B cell (primary cell): ENCODE data around the gene AURKAIP1. TPM values are rescaled to one million over a fixed set of nuclear protein-coding genes. Genes with fewer than 3 reads are reported as not detected.

Experiments
- ATAC-seq: fragments of 200-7000 bp; cut with Tn5 transposase; one replicate; pipeline ENCODE4 v1.10.0; 2021; ENCODE audit warnings: low read depth, mild to moderate bottlenecking, moderate number of reproducible peaks, moderate library complexity
- CTCF ChIA-PET: fragments of 350-600 bp; sonication (Branson Sonifier 250); formaldehyde crosslinking; loops from one replicate; lab custom pipeline; 2021; ENCODE audit warnings: antibody characterized with exemption, inconsistent platforms; lab: Charles Lee
- POLR2A ChIA-PET: fragments of 350-600 bp; sonication (Branson Sonifier 250); formaldehyde crosslinking; loops from one replicate; lab custom pipeline; 2021; ENCODE audit warnings: antibody characterized with exemption; lab: Charles Lee
- DNase-seq: peaks from one replicate; pipeline ENCODE4 v3.0.0; 2013
- H2AFZ ChIP-seq: 2 replicates; pipeline ENCODE4 v1.6.1; 2012; ENCODE audit warnings: mild to moderate bottlenecking, low read depth, low read length; ENCODE audit not compliant: insufficient read depth, poor library complexity, severe bottlenecking
- H3K27ac ChIP-seq, 2 donors: 1 replicate in 1 of 2; 2 replicates in 1 of 2; pipeline ENCODE4 v1.5.1; 2012 to 2013; ENCODE audit warnings: low read length in 2 of 2, mild to moderate bottlenecking in 2 of 2, moderate library complexity in 1 of 2
- H3K27me3 ChIP-seq, 4 experiments: fragments of 200-600 bp in 1 of 4; sonication (generic) in 1 of 4; replicated peaks in 1 of 4; 1 replicate in 2 of 4; 2 replicates in 2 of 4; pipeline versions ENCODE4 v1.6.1 to v1.7.0; 2013 to 2016; ENCODE audit warnings: low read length in 3 of 4, mild to moderate bottlenecking in 2 of 4, mixed read lengths in 1 of 4, moderate library complexity in 1 of 4; ENCODE audit not compliant: insufficient read depth in 4 of 4, control insufficient read depth in 3 of 4; ENCODE audit errors: control extremely low read depth in 1 of 4
- H3K36me3 ChIP-seq, 2 experiments: replicated peaks in 1 of 2; 1 replicate in 1 of 2; 2 replicates in 1 of 2; pipeline versions ENCODE4 v1.6.1 to v1.7.1; 2013; ENCODE audit warnings: low read length in 1 of 2; ENCODE audit not compliant: insufficient read depth in 2 of 2, control insufficient read depth in 1 of 2; ENCODE audit errors: control extremely low read depth in 1 of 2, extremely low read depth in 1 of 2
- H3K4me1 ChIP-seq, 2 donors: fragments of 200-600 bp in 1 of 2; sonication (generic) in 1 of 2; 1 replicate in 1 of 2; 2 replicates in 1 of 2; pipeline versions ENCODE4 v1.5.1 to v1.6.1; 2013 to 2017; ENCODE audit warnings: low read length in 2 of 2; ENCODE audit not compliant: control insufficient read depth in 2 of 2, insufficient read depth in 2 of 2
- H3K4me2 ChIP-seq: replicated peaks from 2 replicates; pipeline ENCODE3; 2012; ENCODE audit warnings: mild to moderate bottlenecking, low read depth, low read length; ENCODE audit not compliant: poor library complexity, severe bottlenecking
- H3K4me3 ChIP-seq, 5 experiments: fragments of 200-600 bp in 1 of 5; sonication (generic) in 1 of 5; 1 replicate in 3 of 5; 2 replicates in 2 of 5; pipeline versions ENCODE4 v1.5.1 to v1.7.0; 2011 to 2016; ENCODE audit warnings: low read length in 4 of 5, mild to moderate bottlenecking in 4 of 5, low read depth in 2 of 5, control low read depth in 1 of 5, moderate library complexity in 1 of 5; ENCODE audit not compliant: insufficient read depth in 1 of 5; ENCODE audit errors: control extremely low read depth in 1 of 5, extremely low read depth in 1 of 5
- H3K79me2 ChIP-seq: fragments of 200-600 bp; sonication (generic); one replicate; pipeline ENCODE4 v1.6.0; 2016; ENCODE audit warnings: low read length; ENCODE audit not compliant: control insufficient read depth, insufficient read depth
- H3K9ac ChIP-seq: fragments of 200-600 bp; sonication (generic); 2 replicates; pipeline ENCODE4 v1.6.1; 2017; ENCODE audit warnings: mild to moderate bottlenecking, low read length, moderate library complexity
- H3K9me3 ChIP-seq, 3 donors: one replicate each; pipeline versions ENCODE4 v1.6.1 to v1.7.1; 2013; ENCODE audit warnings: low read length in 2 of 3; ENCODE audit not compliant: control insufficient read depth in 2 of 3, insufficient read depth in 1 of 3; ENCODE audit errors: control extremely low read depth in 1 of 3
- H4K20me1 ChIP-seq: 2 replicates; pipeline ENCODE4 v1.6.0; 2012; ENCODE audit warnings: mild to moderate bottlenecking, low read length; ENCODE audit not compliant: insufficient read depth, control insufficient read depth, poor library complexity, severe bottlenecking
- H3K27ac Mint-ChIP-seq: one replicate; pipeline ENCODE4 v1.8.0; 2021; ENCODE audit warnings: mixed read lengths
- H3K27me3 Mint-ChIP-seq: one replicate; pipeline ENCODE4 v1.8.0; 2021; ENCODE audit warnings: mixed read lengths
- H3K4me1 Mint-ChIP-seq: one replicate; pipeline ENCODE4 v1.8.0; 2021; ENCODE audit warnings: mixed read lengths
- H3K4me3 Mint-ChIP-seq: one replicate; pipeline ENCODE4 v1.8.0; 2021; ENCODE audit warnings: mixed read lengths
- H3K9me3 Mint-ChIP-seq: one replicate; pipeline ENCODE4 v1.8.0; 2022; ENCODE audit warnings: mixed read lengths; ENCODE audit not compliant: insufficient read depth
- EZH2 ChIP-seq: IDR thresholded peaks from 2 replicates; pipeline ENCODE4 v1.6.1; 2012; ENCODE audit warnings: borderline replicate concordance, low read depth, mild to moderate bottlenecking, moderate library complexity, low read length; ENCODE audit not compliant: insufficient read depth, poor library complexity, severe bottlenecking
- WGBS: methylation state at CpG from one replicate; pipeline ENCODE4 v1.1.5; 2013; ENCODE audit warnings: missing lambda C conversion rate; ENCODE audit not compliant: insufficient coverage; 5-methylcytosine and 5-hydroxymethylcytosine counted together
- intact Hi-C: fragments of 100-400 bp; cut with micrococcal nuclease; formaldehyde crosslinking; loops from one replicate; pipeline ENCODE4 v1.10.0; 2022
- polyA plus RNA-seq: library from polyadenylated mRNA; depleted of rRNA; stranded (reverse); fragments of >200 nt; gene quantifications from 2 replicates; pipeline ENCODE4 v1.2.3, GENCODE V29; 2012
- total RNA-seq, 2 donors: library from RNA; stranded (reverse); fragments of 120-200 nt in 1 of 2; gene quantifications; 1 replicate in 1 of 2; 2 replicates in 1 of 2; pipeline versions ENCODE4 v1.2.3 to v1.2.4, GENCODE V29; 2013 to 2022
- TF ChIP-seq, protein P1 (sequence below): fragments of 200-600 bp; IDR thresholded peaks from one replicate; pipeline ENCODE4 v1.8.0; 2022; ENCODE audit warnings: antibody characterized with exemption, mild to moderate bottlenecking

The AURKAIP1 gene
- total and polyA plus RNA-seq, 2 donors (not counting 1 experiment from before 2014, with no cell fraction given) = 61.1 to 61.7 TPM

DNA sequence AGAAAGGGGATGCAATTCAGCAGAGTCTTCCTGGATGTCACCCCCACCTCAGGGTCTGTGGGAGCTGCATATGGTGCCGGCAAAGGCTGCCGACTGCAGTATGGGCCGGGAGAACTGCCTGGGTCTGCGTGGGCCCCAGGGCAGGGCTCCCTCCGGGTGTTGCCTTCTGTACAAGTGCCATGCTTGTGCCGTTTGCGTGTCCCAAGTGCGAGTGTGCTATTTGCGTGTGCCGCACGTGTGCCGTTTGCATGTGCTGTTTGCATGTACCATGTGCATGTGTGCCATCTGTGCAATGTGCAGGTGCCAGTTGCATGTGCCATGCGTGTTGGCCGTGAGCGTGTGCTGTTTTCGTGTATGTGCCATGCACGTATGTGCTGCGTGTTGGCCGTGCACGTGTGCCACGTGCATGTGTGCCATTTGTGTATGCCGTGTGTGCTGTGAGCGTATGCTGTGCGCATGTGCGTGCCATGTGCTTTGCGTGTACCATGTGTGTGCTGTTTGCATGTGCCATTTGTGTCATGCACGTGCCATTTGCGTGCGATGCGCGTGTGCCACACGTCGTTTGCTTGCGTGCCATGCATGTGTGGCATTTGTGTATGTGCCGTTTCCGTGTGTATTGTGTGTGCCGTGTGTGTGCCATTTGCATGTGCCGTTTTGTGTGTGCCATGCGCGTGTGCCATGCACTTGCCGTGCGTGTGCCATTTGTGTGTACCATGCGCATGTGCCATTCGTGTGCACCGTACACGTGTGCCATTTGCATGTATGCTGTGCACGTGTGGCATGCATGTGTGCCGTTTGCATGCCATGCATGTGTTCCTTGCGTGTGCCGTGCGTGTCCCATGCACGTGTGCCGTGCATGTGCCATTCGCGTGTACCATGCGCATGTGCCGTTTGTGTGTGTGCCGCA is 45.5 kb downstream of the AURKAIP1 start:
- WGBS = 97% methylated on average over 57 of the region's 58 CpGs
- intact Hi-C loops = no loop called here
- TF ChIP-seq, protein P1, sequence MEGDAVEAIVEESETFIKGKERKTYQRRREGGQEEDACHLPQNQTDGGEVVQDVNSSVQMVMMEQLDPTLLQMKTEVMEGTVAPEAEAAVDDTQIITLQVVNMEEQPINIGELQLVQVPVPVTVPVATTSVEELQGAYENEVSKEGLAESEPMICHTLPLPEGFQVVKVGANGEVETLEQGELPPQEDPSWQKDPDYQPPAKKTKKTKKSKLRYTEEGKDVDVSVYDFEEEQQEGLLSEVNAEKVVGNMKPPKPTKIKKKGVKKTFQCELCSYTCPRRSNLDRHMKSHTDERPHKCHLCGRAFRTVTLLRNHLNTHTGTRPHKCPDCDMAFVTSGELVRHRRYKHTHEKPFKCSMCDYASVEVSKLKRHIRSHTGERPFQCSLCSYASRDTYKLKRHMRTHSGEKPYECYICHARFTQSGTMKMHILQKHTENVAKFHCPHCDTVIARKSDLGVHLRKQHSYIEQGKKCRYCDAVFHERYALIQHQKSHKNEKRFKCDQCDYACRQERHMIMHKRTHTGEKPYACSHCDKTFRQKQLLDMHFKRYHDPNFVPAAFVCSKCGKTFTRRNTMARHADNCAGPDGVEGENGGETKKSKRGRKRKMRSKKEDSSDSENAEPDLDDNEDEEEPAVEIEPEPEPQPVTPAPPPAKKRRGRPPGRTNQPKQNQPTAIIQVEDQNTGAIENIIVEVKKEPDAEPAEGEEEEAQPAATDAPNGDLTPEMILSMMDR = no peak
- no peak for TF ChIP-seq EZH2
- peaks cover 12 to 30% of the 10 kb centered on the region in 2 donors for H3K4me1 ChIP-seq
- H3K27ac ChIP-seq = no peak overlapping the region
- ChIA-PET POLR2A (no interaction called here), CTCF (no interaction called here)
- H3K36me3 ChIP-seq = peaks cover 0 to 4% of the 10 kb centered on the region in 2 experiments
- ATAC-seq (no peak), DNase-seq (no peak)
- H3K27me3 ChIP-seq = no peaks in the 10 kb centered on the region
- no peak overlapping the region for H2AFZ ChIP-seq
- H3K27ac Mint-ChIP-seq = peak overlapping the region; percentile 46
- H3K79me2 ChIP-seq = peaks cover 14% of the 10 kb centered on the region
- no peaks in the 10 kb centered on the region for H3K27me3 Mint-ChIP-seq
- peaks cover 0 to 16% (median 0%) of the 10 kb centered on the region in 3 donors for H3K9me3 ChIP-seq
- H3K4me3 ChIP-seq = no peak overlapping the region
- no peak overlapping the region for H3K9ac ChIP-seq
- peaks cover 15% of the 10 kb centered on the region for H3K4me1 Mint-ChIP-seq
- peak overlapping the region; percentile 51 for H3K4me2 ChIP-seq
- no peaks in the 10 kb centered on the region for H3K9me3 Mint-ChIP-seq
- peaks cover 15% of the 10 kb centered on the region for H4K20me1 ChIP-seq
- no peak overlapping the region for H3K4me3 Mint-ChIP-seq

DNA sequence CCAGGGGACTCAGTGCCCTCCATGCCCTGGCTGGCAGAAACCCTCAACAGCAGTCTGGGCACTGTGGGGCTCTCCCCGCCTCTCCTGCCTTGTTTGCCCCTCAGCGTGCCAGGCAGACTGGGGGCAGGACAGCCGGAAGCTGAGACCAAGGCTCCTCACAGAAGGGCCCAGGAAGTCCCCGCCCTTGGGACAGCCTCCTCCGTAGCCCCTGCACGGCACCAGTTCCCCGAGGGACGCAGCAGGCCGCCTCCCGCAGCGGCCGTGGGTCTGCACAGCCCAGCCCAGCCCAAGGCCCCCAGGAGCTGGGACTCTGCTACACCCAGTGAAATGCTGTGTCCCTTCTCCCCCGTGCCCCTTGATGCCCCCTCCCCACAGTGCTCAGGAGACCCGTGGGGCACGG is 46.8 kb downstream of the AURKAIP1 start:
- Histone ChIP-seq H3K36me3 (peaks cover 0 to 4% of the 10 kb centered on the region in 2 experiments), H3K27ac (no peak overlapping the region), H3K4me3 (no peak overlapping the region), H3K79me2 (peaks cover 23% of the 10 kb centered on the region), H2AFZ (no peak overlapping the region), H3K9ac (no peak overlapping the region), H4K20me1 (peaks cover 18% of the 10 kb centered on the region), H3K4me1 (peaks cover 15 to 35% of the 10 kb centered on the region in 2 donors), H3K4me2 (no peak overlapping the region), H3K9me3 (peaks cover 0 to 16% (median 0%) of the 10 kb centered on the region in 3 donors), H3K27me3 (no peaks in the 10 kb centered on the region)
- 76% methylated on average over 15 of the region's 15 CpGs for WGBS
- H3K4me1 Mint-ChIP-seq = peaks cover 21% of the 10 kb centered on the region
- ATAC-seq (no peak), DNase-seq (no peak)
- TF ChIP-seq EZH2 = no peak
- TF ChIP-seq, protein P1 = no peak
- POLR2A ChIA-PET = no interaction called here
- no peak overlapping the region for H3K4me3 Mint-ChIP-seq
- H3K27me3 Mint-ChIP-seq = no peaks in the 10 kb centered on the region
- H3K9me3 Mint-ChIP-seq = no peaks in the 10 kb centered on the region
- CTCF ChIA-PET = no interaction called here
- H3K27ac Mint-ChIP-seq = no peak overlapping the region
- intact Hi-C loops = no loop called here
